ENCODE data around the gene SSTR3. TPM values are rescaled to one million over a fixed set of nuclear protein-coding genes. Genes with fewer than 3 reads are reported as not detected.
A peak's percentile ranks its signal among the peaks of the same experiment; 100 is the strongest.

The SSTR3 gene
- polyA plus RNA-seq, 12 donors: 0.05 TPM; not detected in 11

- DNase-seq: no peak
Observed at GRCh38 chr22:37197451-37198257, 14.6 kb downstream of the SSTR3 start.

GRCh38 chr22:37196539-37197450 lies 15.5 kb downstream of the SSTR3 start:
- DNase-seq: peak; percentile 77

GRCh38 chr22:37195921-37196320 lies 16.4 kb downstream of the SSTR3 start:
- DNase-seq: no peak

GRCh38 chr22:37194750-37195149 lies 17.5 kb downstream of the SSTR3 start:
- DNase-seq: no peak

- DNase-seq: no peak
Observed at GRCh38 chr22:37193629-37194191, 18.6 kb downstream of the SSTR3 start.

DNA sequence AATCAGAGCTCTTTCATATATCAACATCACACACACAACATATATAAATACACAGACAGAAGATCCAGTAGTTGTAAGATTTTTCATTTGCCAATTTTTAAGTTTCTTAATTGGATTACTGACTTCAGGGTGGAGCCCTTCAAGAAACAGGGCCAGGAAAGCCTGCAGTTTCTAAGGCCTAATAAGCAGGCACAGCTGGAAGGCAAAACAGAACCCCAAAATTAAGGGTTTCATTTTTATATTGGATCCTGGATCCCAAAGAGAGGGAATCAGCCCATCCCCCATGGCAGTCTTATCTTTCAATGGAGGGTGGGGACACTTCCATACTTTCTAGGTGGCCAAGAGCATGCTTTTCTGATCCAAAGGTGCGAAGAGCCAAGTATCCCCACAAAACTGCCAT lies 19.5 kb downstream of the SSTR3 start:
- DNase-seq: no peak

- DNase-seq: no peak
Observed at GRCh38 chr22:37192204-37192603, 20.1 kb downstream of the SSTR3 start.

DNA sequence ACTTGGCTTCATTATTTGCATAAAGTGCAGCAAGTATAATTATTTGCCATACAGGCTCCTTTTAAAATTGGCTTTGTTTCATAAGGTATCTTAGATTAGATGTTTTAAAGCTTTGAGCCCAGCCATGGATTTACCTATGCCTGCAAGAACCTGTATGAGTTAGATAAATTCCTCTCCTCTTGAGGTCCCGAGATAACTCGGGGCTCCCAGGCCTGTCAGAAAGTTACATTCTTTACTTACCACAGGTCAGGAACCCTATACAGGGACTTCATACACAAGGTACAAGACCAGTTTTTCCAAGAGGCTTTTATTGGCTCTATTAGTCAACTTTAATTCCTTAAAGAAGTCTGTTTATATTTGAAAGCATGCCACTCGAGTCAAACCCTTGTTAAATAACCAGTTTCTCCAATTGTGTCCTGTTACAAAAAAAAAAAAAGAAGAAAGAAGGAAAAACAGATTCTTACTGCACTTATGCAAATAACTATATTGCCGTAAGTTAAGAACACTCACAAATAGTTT lies 22.0 kb downstream of the SSTR3 start:
- no peak for DNase-seq

DNA sequence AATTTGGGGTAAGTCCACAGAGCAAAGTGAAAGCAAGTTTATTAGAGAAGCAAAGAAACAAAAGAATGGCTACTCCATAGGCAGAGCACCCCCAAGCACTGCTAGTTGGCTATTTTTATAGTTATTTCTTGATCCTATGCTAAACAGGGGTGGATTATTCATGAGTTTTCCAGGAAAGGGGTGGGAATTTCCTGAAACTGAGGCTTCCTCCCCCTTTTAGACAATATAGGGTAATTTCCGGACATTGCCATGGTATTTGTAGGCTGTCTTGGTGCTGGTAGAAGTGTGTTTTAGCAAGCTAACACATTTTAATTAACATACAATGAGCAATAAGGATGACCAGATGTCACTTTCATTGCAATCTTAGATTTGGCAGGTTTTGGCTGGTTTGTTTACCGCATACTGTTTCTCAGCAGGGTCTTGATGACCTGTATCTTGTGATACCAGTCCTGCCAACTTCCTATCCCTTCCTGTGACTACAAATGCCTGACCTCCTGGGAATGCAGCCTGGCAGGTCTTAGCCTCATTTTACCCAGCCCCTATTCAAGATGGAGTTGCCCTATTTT lies 23.3 kb downstream of the SSTR3 start:
- no peak for DNase-seq

- DNase-seq: peak; percentile 83
Observed at GRCh38 chr22:37187891-37188761, 24.2 kb downstream of the SSTR3 start, which contains the start of gene C1QTNF6. C1QTNF6 (minus strand) TSS chr22:37188247; CDS start chr22:37188213, 34 bp downstream.

DNA sequence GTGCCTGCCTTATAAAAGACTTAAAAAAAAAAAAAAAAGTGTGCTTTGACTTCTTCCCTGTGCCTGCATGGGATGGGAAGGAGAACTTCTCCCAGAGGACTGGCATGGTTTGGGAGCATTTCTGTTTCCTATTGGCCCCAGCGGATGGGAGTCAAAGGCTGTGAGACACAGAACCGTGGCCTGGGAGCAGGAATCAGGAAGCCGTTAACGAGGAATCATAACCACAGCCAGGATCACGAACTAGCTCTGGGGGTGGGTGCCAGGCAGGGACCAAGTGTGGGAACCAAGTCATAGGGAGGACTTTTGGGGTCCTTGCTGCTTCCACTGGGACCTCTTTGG lies 24.8 kb downstream of the SSTR3 start:
- DNase-seq: no peak

GRCh38 chr22:37186997-37187522 lies 25.2 kb downstream of the SSTR3 start:
- no peak for DNase-seq

DNA sequence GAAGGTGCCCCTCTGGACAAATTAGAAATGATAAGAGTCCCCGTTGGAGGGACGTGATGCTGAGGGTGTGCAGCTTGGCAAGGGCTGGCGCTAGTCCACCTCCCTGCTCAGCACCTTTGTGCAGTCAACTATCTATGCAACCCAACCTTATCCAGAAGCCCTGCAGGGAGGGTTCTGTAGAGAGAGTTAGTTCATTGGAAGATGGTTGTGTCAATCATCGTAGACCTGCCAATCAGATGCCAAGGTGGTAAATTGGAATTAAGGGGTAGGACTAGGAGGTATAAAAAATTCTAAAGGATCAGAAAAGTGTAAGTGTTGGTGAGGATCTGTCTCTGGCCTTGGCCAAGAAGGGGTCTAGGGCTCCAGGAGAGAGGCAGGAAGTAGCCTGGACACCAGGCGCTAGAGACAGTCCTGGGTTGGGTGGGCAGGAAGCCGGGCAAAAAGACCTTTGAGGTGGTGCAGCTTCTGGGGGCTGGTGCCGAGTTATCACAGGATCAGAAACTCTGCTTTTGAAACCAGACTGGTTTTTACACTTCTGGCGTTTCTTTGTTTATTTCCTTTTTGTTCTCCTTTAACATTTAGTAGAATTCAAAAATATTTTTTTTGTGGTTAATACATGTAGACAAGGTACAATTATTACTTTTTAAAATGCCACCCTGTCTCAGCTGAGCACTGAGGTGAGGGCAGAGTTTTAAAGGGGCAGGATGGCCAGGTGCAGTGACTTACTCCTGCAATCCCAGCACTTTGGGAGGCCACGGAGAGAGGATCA lies 25.9 kb downstream of the SSTR3 start:
- DNase-seq: peak; percentile 67

DNA sequence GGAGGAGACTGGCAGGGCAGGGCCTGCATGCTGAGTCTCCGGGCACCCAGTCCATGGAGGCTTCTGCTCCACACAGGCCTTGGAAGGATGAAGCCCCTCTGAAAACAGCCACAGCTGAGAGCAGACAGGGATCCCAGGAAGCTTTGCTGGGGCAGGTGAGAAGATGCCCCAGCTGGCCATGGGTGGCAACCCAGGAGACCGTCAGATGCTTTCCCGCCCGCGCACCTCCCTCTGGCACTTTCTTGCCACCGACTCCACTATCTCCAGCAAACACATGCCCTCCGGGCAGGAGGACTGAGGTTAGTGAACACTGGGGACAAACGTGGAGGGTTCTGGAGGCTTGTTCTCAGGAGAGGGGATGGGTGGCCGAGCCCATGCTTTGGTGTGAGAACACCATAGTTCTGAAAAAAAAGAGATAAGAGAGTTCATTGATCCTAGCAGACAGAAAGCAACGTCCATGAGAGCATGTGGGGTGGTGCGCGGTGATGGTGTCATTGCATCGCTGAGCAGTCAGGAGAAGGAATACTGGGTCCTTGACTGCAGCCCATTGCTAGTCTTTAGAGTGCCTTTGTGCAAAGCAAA lies 26.5 kb downstream of the SSTR3 start:
- DNase-seq: no peak

DNA sequence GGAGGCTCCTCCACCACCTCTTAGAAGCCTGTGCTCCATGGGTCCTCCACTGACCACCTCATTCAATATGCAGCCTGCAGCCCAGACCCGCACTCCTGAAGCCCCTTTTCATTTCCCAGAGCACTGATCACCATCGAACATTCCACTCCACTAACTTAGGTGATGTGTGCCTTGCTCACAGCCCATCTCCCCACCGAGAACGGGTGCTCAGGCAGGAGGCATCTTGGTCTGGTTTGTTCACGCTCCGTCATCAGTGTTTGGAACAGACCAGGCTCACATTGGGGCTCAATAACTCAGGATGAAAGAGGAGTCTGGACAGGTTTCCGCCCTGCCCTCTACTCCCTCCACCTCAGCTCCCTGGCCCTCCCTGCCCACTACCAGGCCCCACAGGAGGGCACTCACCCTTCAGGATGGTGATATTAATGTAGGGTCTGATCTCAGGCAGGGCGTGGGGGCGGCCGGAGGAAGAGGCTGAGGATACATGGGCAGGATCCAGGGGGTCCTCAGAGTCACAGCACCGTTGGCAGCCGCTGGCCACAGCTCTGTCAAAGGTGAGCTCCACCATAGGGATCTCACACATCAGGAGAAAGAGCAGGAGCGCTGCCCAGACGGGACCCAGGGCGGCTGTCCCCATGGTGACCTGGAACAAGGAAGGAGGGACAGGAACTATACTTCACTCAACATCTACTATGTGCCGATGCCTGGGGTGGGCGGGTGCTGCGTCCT lies 27.3 kb downstream of the SSTR3 start:
- no peak for DNase-seq

GRCh38 chr22:37184380-37184755 lies 27.9 kb downstream of the SSTR3 start:
- DNase-seq: no peak

DNA sequence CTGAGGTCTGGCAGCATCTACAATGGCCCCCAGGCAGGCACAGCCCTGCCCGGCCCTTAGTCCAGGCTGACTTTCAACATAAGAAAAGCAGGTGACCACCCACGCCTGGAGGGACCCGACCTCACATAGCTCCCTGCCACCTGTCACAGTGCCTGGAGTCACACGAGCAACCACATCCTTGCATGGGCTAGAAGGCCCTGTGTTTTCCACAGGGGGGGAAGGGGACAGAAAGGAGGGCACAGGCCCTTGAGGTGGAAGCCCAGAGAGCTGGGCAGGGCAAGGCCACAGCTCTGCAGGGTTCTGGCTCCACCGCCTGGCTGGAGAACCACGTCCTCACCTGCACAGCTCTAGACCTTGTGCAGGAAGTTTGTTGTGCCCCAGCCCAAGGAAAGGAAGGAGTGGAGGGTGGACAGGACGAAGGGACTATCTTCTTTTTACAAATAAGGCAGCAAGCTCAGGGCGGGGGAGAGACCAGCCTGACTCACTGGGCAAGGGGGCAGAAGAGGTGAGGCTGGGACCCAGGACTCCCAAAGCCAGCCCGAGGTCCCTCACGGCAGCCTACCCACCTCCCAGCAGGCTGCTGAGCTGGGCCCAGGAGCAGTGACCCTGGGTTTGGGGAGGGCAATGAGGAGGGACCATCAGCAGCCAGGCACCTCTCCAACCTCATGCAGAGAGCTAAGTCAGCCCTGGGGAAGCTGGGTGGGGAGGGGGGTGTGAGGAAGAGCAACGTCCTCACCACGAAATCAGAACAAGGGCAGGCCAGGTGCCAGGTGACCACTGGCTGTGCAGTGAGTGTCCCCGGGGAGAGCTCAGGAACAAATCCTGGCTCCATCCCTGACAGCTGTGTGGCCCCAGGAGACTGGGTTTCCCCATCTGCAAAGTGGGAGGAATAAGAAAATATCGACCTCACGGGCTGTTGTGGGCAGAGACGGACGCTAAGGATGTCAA lies 28.6 kb downstream of the SSTR3 start:
- no peak for DNase-seq

DNA sequence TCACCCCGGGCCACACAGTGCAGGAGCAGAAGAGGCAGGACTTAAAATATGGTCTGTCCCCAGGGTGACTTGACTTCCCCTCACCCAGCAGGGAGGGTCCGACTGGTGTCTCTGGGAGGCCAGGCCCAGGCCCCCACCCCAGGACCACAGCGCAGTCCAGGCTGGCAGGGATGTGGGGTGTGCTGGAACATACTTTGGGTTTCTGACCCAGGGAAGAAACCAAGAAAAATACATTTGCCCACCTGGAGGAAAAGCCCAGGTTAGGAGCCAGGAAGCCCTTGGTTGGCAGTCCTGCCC lies 29.4 kb downstream of the SSTR3 start:
- DNase-seq: no peak
